COR-L47 (cell line): ENCODE results near the gene MAPKAPK2.

Experiments used
- DNase-seq: peaks from one replicate; lab custom pipeline; 2025; lab: John Stamatoyannopoulos, UW

MAPKAPK2 gene

GRCh38 chr1:206660136-206660535 lies 24.6 kb upstream of the MAPKAPK2 start:
- DNase-seq, result no peak

GRCh38 chr1:206661161-206661820 lies 23.4 kb upstream of the MAPKAPK2 start:
- DNase-seq, result no peak

GRCh38 chr1:206662396-206663092 lies 22.2 kb upstream of the MAPKAPK2 start:
- no peak for DNase-seq

GRCh38 chr1:206663362-206663761 lies 21.3 kb upstream of the MAPKAPK2 start:
- DNase-seq, result no peak

GRCh38 chr1:206663832-206664652 lies 20.7 kb upstream of the MAPKAPK2 start:
- peak; percentile 70 for DNase-seq

GRCh38 chr1:206664740-206665139 lies 20.0 kb upstream of the MAPKAPK2 start:
- DNase-seq, result no peak

GRCh38 chr1:206666031-206666561 lies 18.6 kb upstream of the MAPKAPK2 start:
- DNase-seq, result no peak

- DNase-seq, result no peak
Measured at GRCh38 chr1:206666954-206667665, 17.6 kb upstream of the MAPKAPK2 start.

- no peak for DNase-seq
Measured at GRCh38 chr1:206668351-206668750, 16.4 kb upstream of the MAPKAPK2 start.

GRCh38 chr1:206668874-206669410 lies 15.8 kb upstream of the MAPKAPK2 start:
- DNase-seq, result no peak

- DNase-seq, result peak; percentile 61
Measured at GRCh38 chr1:206672011-206672688, 12.6 kb upstream of the MAPKAPK2 start.

- DNase-seq, result no peak
Measured at GRCh38 chr1:206672844-206673758, 11.6 kb upstream of the MAPKAPK2 start.

- no peak for DNase-seq
Measured at GRCh38 chr1:206674236-206674635, 10.5 kb upstream of the MAPKAPK2 start.

- DNase-seq, result no peak
Measured at GRCh38 chr1:206674745-206675175, 9.9 kb upstream of the MAPKAPK2 start.

- DNase-seq, result no peak
Measured at GRCh38 chr1:206676499-206676898, 8.2 kb upstream of the MAPKAPK2 start.

GRCh38 chr1:206678490-206678889 lies 6.2 kb upstream of the MAPKAPK2 start:
- DNase-seq, result no peak

- no peak for DNase-seq
Measured at GRCh38 chr1:206679738-206680211, 4.9 kb upstream of the MAPKAPK2 start.

GRCh38 chr1:206680279-206680678 lies 4.4 kb upstream of the MAPKAPK2 start:
- DNase-seq, result no peak

GRCh38 chr1:206681359-206681758 lies 3.3 kb upstream of the MAPKAPK2 start:
- no peak for DNase-seq

- DNase-seq, result no peak
Measured at GRCh38 chr1:206682111-206682510, 2.6 kb upstream of the MAPKAPK2 start.
